Renal cortical epithelial cell (primary cell): ENCODE measurements around the gene EXD3. TPM values are rescaled to one million over a fixed set of nuclear protein-coding genes. Genes with fewer than 3 reads are reported as not detected.
"Not testable (repeated sequence)": the region's sequence is repeated elsewhere in the genome, so short reads cannot be mapped to it uniquely, and the experiment has no call there.

Experiments
- DNase-seq: peaks from one replicate; pipeline ENCODE4 v3.0.0-alpha.2; 2011; ENCODE audit warnings: low read depth
- total RNA-seq: library from RNA; depleted of rRNA; stranded (reverse); fragments of >200 nt; gene quantifications from 2 replicates; pipeline ENCODE4 v1.2.3, GENCODE V29; 2014

EXD3 gene
- total RNA-seq, 1 donor from 2014 or later: 12.2 TPM

- DNase-seq: no peak
Observed at GRCh38 chr9:137393176-137394150, 29.5 kb downstream of the EXD3 start.

GRCh38 chr9:137392232-137393007 lies 30.5 kb downstream of the EXD3 start:
- no peak for DNase-seq

- no peak for DNase-seq
Observed at GRCh38 chr9:137391411-137391754, 31.6 kb downstream of the EXD3 start.

- DNase-seq: no peak
Observed at GRCh38 chr9:137390553-137391410, 32.2 kb downstream of the EXD3 start.

- DNase-seq: no peak
Observed at GRCh38 chr9:137389428-137389746, 33.6 kb downstream of the EXD3 start.

- no peak for DNase-seq
Observed at GRCh38 chr9:137388589-137389427, 34.2 kb downstream of the EXD3 start.

- no peak for DNase-seq
Observed at GRCh38 chr9:137387891-137388560, 34.9 kb downstream of the EXD3 start.

- no peak for DNase-seq
Observed at GRCh38 chr9:137387114-137387890, 35.7 kb downstream of the EXD3 start.

GRCh38 chr9:137386507-137387113 lies 36.4 kb downstream of the EXD3 start:
- DNase-seq: not testable (repeated sequence)

- no peak for DNase-seq
Observed at GRCh38 chr9:137385061-137385655, 37.8 kb downstream of the EXD3 start.

- DNase-seq: no peak
Observed at GRCh38 chr9:137383784-137384756, 38.9 kb downstream of the EXD3 start.

GRCh38 chr9:137383081-137383783 lies 39.7 kb downstream of the EXD3 start:
- DNase-seq: no peak

GRCh38 chr9:137382444-137383080 lies 40.4 kb downstream of the EXD3 start:
- no peak for DNase-seq

GRCh38 chr9:137381501-137382443 lies 41.2 kb downstream of the EXD3 start:
- DNase-seq: no peak

GRCh38 chr9:137380606-137381005 lies 42.4 kb downstream of the EXD3 start:
- no peak for DNase-seq
